ENCODE data around the gene NTM.

NTM gene

DNA sequence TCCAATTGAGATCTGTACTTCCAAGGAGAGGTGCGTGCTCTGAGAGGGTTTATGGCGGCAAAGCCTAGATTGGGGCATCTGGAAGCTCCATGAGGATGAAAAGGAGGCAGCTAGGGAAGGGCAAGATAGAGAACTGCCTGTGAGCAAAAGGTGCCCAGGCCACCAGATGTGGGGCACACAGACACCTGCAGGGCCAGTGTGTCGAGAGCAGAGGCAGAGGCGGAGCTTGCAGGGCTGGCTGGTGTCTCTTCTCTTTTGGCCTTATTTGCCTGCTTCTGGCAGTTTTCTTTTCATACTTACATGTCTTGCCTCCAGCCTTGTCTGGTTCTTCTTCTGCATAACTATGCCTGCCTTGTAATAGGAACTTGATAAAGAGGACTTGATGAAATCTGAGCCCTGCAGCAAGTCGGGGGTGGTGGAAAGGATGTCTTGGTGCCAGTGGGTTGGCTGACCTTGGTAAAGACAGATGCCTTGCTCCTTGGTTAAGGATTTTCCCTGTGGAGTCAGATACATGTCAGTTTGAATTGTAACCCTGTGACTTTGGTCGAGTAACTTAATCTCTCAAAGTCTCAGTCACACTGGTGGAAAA lies 680.3 kb downstream of the NTM start:
- no peak overlapping the region for H3K27ac ChIP-seq
- no peak for TF ChIP-seq CTCF (conservative IDR thresholded peaks at IDR 0.05)

- TF ChIP-seq CTCF (conservative IDR thresholded peaks at IDR 0.05) = no peak
- H3K27ac ChIP-seq = no peak overlapping the region
Observed at GRCh38 chr11:132051704-132052103, 681.3 kb downstream of the NTM start.

GRCh38 chr11:132052342-132052741 lies 681.9 kb downstream of the NTM start:
- H3K27ac ChIP-seq = no peak overlapping the region
- no peak for TF ChIP-seq CTCF (conservative IDR thresholded peaks at IDR 0.05)

DNA sequence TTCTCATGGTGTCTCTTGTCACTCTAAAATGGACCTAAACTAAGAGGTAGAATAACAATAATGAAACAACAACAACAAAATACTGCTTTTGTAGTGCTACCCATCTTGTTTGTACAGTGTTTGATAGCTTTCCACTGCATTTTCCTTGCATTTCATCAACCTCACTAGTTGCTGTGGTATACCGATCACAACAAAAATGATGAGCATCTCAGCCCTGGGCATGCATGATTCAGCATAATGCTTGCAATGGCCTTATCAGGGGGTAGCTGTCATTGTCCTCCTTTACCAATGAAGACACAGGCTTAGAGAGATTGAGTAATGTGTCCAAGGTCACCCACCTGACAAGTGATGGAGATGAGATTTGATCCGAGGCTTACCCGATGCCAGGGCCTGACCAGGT lies 682.5 kb downstream of the NTM start:
- TF ChIP-seq CTCF (conservative IDR thresholded peaks at IDR 0.05) = no peak
- no peak overlapping the region for H3K27ac ChIP-seq

DNA sequence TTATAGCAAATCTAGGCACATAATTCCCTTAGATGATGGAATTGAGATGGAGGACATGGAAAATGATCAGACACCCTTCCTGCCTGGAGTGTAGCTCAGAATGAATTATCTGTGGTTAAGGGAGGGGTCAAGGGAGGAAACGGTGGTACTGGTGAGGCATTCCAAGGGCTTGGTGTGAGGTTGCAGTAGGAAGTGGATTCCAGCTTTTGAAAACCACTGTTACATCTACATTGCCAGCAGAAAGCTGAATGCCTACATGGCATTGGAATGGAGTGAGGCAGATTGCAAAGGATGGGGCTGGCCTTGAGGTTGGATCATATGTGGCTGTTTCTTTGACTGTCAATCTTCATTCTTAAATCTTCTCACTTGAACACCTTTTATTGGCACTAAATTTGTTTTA lies 684.4 kb downstream of the NTM start:
- no peak overlapping the region for H3K27ac ChIP-seq
- TF ChIP-seq CTCF (conservative IDR thresholded peaks at IDR 0.05) = no peak

GRCh38 chr11:132055296-132055695 lies 684.9 kb downstream of the NTM start:
- no peak overlapping the region for H3K27ac ChIP-seq
- TF ChIP-seq CTCF (conservative IDR thresholded peaks at IDR 0.05) = no peak

GRCh38 chr11:132056689-132057088 lies 686.3 kb downstream of the NTM start:
- H3K27ac ChIP-seq = no peak overlapping the region
- TF ChIP-seq CTCF (conservative IDR thresholded peaks at IDR 0.05) = no peak

Data from VCaP (cell line).